HG02885 (cell line): ENCODE measurements around the gene PALM.
"Not testable (repeated sequence)": the region's sequence is repeated elsewhere in the genome, so short reads cannot be mapped to it uniquely, and the experiment has no call there.

Experiments used
- ATAC-seq: cut with Tn5 transposase; IDR thresholded peaks from one replicate; pipeline ENCODE4 v1.9.1; 2021; ENCODE audit warnings: mild to moderate bottlenecking; ENCODE audit not compliant: unreplicated experiment, poor library complexity

PALM gene

DNA sequence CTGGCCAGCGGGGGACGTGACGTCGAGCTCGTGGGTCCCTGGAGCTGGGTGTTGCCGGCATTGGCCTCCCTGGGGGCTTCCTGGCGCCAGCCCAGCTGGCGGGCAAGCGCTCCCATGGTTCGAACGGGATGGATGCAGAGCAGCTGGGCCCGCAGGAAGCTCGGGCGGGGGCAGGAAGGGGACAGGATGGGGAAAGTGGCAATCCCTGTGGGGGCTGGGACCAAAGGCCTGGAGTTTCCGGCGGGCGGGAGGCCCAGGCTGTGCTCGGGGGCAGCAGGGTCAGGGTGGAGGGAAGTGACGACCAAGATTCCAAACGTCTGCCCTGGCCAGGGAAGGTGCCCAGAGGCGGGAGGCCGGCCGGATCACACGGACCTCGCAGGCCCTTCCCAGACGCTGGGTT lies 19.3 kb downstream of the PALM start:
- no peak for ATAC-seq

- not testable (repeated sequence) for ATAC-seq
Measured at GRCh38 chr19:729564-729963, 20.8 kb downstream of the PALM start.

GRCh38 chr19:729965-730668 lies 21.4 kb downstream of the PALM start:
- ATAC-seq = no peak

- no peak for ATAC-seq
Measured at GRCh38 chr19:731000-731399, 22.3 kb downstream of the PALM start.

DNA sequence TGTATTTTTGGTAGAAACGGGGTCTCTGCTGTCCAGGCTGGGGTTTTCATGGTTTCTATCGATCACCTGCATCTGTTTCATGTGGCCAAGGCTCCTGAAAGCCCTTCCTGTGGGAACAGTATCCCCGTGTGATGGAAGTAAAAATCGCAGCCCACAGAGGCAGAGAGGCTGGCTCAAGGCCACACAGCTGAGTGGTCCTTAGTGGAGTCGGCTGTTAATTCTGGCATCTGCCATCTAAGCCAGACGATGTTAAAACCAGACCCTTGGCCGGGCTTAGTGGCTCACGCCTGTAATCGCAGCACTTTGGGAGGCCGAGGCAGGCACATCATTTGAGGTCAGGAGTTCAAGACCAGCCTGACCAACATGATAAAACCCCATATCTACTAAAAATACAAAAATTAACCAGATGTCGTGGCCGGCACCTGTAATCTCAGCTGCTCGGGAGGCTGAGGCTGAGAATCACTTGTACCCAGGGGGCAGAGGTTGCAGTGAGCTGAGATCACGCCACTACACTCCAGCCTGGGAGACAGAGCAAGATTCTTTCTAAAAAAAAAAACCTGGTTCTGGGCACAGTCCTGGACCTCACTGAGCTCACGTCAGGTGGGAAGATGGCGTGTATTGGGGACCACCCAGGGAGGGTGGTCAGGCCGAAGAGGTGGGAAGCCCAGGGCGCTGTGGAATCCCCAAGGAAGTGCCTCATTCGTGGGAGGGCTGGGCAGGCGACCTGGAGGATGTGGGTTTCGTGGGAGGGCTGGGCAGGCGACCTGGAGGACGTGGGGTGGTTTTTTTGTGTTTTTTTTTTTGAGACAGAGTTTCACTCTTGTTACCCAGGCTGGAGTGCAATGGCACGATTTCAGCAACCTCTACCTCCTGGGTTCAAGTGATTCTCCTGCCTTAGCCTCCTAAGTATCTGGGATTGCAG lies 23.7 kb downstream of the PALM start:
- ATAC-seq = no peak

DNA sequence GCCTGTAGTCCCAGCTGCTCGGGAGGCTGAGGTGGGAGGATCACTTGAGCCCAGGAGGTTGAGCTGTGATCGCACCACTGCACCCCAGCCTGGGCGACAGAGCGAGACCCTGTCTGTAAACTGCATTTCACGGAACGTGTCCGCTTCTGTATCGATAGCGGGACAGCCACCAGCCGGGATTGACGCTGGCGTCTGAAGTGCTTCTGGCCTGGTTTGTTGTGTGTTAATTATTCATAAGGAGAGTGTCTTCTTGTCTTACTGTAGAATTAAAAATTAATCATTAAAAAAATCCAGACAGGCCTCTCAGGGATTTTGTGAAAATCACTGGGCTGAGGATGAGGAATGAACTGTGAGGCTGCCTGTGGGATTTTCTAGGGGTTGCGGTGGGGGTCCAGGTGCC lies 26.0 kb downstream of the PALM start:
- no peak for ATAC-seq

DNA sequence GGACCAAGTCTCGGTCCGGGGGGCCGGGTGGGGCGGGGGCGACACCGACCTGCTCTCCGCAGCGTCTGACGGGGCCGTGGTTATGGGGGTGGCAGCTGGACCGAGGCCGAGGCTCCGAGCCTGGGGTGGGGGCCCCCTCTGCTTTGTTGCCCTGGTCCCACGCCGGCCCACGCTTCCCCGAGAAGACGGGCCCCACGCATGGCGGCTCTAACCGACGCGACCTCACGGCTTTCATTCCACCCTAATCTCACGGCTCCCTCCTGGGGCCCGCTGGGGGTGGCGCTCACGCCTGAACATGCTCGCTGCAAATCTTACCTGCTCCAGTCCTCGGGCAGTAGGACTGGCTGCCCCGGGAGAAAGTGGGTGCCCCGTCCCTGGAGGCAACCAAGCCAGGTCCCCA lies 27.4 kb downstream of the PALM start:
- ATAC-seq = no peak

DNA sequence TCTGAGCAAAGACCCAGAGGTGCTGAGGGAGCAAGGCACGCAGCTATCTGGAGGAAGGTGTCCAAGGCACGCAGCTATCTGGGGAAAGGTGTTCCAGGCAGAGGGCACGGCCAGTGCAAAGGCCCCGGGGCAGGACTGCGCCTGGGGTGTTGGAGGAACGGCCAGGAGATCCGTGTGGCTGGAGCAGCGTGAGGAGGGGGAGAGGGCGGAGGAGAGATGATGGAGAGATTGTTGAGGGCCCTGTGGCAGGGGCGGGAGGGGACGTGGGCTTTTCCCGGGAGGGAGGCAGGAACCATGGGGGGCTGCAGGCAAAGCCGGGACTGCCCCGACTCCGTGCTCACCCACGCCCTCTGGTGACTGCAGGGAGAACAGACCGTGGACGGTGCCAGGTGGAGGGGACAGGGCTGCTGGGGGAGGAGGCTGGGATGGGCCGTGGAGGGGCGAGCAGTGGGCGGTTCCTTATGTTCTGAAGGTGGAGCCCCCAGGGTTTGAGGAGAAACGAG lies 28.9 kb downstream of the PALM start:
- ATAC-seq = no peak

DNA sequence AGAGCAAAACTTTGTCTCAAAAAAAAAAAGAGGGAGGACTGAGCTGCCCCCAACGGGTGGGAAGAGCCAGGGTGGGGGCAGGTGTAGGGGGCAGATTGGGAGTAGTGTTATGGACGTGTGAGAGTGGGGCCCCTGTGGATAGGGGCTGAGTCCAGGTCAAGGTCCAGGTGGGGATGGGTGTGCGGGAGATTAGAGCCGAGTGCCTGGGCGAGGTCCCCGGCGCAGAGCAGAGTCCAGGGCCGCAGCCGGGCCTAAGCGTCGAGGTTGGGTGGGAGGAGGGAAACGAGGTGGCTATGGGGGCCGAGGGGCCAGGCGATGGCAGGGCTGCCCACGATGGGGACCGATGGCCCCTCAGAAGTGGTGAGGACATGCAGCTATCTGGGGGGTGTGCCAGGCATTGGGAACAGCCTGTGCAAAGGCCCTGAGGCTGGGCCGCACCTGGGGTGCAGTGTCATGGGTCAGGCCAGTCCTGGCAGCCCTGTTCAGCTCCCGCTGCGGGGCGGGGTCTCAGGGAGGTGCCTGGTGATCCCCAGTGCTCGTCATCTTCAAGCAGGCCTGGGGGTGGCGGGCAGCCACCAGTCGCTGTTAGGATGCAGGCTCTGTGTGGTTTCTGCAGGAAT lies 29.9 kb downstream of the PALM start:
- ATAC-seq = no peak

DNA sequence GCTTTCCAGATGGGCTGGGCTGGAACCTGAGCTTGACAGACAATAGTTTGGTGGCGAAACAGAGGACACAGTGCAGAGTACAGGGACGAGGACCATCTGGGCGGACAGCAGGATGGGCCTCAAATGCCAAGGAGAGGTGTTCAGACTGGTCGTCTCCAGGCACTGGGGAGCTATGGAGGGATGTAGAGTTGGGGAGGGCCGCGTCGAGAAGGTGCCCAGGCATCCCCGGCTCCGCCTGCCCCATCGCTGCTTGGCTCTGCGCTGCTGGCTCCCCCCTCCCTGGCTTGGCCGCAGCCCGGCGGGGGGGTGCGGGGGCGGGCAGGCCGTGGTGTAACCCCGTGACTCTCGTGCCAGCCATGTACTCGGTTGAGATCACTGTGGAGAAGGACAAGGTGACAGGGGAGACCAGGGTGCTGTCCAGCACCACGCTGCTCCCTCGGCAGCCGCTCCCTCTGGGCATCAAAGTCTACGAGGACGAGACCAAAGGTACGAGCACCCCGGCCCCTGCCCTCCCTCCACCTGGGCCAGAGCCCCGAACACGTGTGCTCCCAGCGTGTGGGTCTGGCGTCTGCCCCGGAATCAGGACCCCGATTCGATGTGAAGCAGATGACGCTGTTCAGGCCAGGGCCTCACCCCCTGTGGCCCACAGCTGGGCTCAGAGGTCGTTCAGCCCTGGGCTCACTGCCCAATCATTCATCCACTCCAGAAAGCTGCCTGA lies 31.4 kb downstream of the PALM start:
- ATAC-seq = no peak

DNA sequence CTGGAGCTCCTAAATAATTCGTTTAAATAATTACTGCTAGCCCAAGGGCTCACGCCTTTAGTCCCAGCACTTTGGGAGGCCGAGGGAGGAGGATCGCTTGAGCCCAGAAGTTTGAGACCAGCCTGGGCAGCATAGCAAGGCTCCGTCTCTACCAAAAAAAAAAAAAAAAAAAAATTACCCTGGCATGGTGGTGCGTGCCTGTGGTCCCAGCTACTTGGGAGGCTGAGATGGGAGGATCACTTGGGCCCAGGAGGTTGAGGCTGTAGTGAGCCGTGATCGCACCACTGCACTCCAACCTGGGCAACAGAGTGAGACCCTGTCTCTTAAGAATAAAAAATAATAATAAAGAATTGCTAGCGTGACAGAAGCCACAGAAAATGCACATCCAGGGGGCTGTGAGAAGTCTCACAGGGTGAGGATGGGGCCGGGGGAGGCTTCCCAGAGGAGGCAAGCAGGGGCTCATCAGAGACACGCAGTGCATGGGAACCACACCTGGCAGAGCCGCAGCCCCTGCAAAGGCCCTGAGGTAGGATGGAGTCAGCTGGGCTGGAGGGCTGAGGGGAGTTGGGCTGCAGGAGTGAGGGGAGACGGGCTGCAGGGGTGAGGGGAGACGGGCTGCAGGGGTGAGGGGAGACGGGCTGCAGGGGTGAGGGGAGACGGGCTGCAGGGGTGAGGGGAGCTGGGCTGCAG lies 32.2 kb downstream of the PALM start:
- not testable (repeated sequence) for ATAC-seq

DNA sequence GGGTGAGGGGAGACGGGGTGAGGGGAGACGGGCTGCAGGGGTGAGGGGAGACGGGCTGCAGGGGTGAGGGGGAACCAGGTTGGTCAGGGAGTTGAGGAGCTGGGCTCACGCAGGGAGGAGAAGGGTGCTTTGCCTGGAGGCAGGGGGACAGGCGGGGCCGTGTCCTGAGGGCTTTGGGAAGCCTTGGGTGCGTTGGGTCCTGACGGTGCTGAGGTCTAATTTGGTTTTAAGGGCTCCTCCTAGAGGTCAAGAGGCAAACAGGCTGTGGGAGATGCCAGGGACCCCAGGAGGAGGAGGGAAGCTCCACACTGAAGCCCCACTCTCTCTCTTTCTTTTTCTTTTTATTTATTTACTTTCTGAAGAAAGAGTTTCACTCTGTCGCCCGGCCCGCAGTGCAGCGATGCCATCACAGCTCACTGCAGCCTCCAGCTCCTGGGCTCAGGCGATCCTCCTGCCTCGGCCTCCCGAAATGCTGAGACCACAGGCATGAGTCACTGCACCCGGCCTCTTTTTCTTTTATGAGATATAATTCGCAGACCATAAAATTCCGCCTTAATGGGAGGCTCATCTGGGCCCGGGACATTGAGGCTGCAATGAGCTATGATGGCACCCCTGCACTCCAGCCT lies 32.9 kb downstream of the PALM start:
- ATAC-seq = no peak

GRCh38 chr19:742540-743075 lies 33.9 kb downstream of the PALM start:
- ATAC-seq = no peak

DNA sequence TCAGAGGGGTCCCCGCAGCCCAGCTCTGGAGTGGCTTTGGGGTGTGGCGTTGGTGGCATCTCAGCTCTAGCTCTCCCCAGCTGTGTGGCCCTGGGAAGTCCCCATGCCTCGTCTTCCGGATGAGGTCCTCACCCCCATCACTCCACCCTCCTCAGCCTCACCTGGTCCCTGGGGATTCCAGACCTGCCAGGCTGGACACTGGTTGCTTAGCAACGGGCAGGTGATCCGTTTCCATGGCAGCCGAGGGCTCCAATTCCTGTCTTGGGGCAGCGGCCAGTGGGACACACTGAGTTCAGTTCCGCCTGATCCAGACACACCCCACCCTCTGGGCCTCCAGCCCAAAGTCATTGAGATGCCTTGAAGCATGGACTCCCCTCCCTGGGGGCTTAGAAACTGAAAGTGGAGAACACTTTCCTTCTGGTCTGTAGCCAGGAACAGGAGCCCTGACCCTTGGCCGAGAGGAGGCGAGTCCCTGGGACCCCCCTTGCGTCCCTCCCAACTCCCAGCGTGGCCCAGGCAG lies 34.5 kb downstream of the PALM start:
- ATAC-seq = no peak

DNA sequence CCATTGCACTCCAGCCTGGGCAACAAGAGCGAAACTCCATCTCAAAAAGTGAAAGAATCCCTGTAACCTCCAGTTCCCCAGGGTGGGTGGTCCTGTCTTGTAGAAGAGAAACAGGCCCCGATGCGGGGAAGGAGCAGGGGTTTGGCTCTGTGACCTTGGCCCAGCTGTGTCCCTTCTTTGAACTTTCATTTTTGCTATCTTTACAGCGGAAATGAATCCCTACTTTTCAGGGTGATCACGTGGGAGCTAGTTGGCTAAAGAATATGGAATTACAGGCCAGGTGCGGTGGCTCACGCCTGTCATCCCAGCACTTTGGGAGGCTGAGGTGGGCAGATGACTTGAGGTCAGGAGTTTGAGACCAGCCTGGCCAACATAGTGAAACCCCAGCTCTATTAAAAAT lies 36.4 kb downstream of the PALM start:
- ATAC-seq = not testable (repeated sequence)

GRCh38 chr19:746208-746819 lies 37.6 kb downstream of the PALM start:
- no peak for ATAC-seq

- no peak for ATAC-seq
Measured at GRCh38 chr19:746956-747355, 38.2 kb downstream of the PALM start.

GRCh38 chr19:747432-748273 lies 38.9 kb downstream of the PALM start:
- ATAC-seq = no peak
